Mucosa of stomach (tissue), 1 donor: ENCODE results near the gene FOXE1.

Experiments used
- H3K27me3 ChIP-seq: one replicate; pipeline ENCODE4 v1.7.0; 2013; ENCODE audit warnings: mild to moderate bottlenecking, low read length; ENCODE audit not compliant: control insufficient read depth, insufficient read depth
- H3K36me3 ChIP-seq: one replicate; pipeline ENCODE4 v1.7.0; 2013; ENCODE audit warnings: low read length; ENCODE audit not compliant: control insufficient read depth, insufficient read depth
- H3K4me1 ChIP-seq: one replicate; pipeline ENCODE4 v1.7.0; 2013; ENCODE audit warnings: mild to moderate bottlenecking, low read length; ENCODE audit not compliant: control insufficient read depth, insufficient read depth
- H3K4me3 ChIP-seq: one replicate; pipeline ENCODE4 v1.7.0; 2013; ENCODE audit warnings: low read length
- H3K9ac ChIP-seq: one replicate; pipeline ENCODE4 v1.7.0; 2013; ENCODE audit warnings: mild to moderate bottlenecking, low read length, moderate library complexity
- H3K9me3 ChIP-seq: one replicate; pipeline ENCODE4 v1.7.0; 2013; ENCODE audit warnings: mild to moderate bottlenecking, low read length, moderate library complexity; ENCODE audit not compliant: control insufficient read depth
- donor health status: Pancreatic carcinoma.

FOXE1 gene

DNA sequence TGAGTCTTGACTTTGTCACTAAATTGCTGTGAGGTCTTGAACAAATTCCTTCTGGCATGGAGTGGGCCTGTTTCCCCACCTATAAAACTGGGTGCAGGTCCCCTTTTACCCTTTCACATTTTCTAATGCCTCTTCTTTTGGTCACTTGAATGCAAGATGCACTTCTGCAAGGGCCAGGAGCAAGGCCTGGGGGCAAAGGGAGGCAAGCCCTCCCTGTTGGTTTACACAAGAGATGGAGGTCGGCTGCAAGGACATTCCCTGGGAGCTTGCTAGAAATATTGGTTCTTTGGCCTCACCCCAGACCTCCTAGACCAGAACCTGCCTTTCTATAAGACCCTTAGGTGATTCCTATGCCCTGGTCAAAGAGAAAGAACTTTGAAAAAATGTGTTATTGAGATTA lies 5.8 kb downstream of the FOXE1 start:
- Histone ChIP-seq H3K9me3 (no peaks in the 10 kb centered on the region), H3K4me3 (no peak overlapping the region), H3K9ac (no peak overlapping the region), H3K4me1 (no peaks in the 10 kb centered on the region), H3K27me3 (peaks cover 73% of the 10 kb centered on the region), H3K36me3 (no peaks in the 10 kb centered on the region)

DNA sequence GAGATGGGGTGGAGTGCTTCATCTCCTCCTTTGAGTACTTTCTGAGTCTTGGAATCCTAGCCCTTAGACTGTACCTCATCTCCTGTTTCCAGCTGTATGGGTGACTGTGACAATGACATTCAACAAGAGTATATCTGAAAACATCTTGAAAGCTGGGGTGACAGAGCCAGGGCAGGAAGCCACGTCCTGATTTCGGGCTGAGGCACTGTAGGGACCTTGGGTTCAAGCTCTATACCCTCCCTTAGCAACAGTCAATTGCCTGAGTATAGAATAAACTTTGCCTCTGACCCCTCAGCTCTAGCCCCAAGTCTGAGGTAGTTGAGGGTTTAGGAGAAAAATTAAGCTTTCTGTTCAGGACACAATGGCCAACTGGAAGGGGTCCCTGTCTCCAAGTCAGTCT lies 6.3 kb downstream of the FOXE1 start:
- no peaks in the 10 kb centered on the region for H3K4me1 ChIP-seq
- no peak overlapping the region for H3K4me3 ChIP-seq
- peaks cover 68% of the 10 kb centered on the region for H3K27me3 ChIP-seq

DNA sequence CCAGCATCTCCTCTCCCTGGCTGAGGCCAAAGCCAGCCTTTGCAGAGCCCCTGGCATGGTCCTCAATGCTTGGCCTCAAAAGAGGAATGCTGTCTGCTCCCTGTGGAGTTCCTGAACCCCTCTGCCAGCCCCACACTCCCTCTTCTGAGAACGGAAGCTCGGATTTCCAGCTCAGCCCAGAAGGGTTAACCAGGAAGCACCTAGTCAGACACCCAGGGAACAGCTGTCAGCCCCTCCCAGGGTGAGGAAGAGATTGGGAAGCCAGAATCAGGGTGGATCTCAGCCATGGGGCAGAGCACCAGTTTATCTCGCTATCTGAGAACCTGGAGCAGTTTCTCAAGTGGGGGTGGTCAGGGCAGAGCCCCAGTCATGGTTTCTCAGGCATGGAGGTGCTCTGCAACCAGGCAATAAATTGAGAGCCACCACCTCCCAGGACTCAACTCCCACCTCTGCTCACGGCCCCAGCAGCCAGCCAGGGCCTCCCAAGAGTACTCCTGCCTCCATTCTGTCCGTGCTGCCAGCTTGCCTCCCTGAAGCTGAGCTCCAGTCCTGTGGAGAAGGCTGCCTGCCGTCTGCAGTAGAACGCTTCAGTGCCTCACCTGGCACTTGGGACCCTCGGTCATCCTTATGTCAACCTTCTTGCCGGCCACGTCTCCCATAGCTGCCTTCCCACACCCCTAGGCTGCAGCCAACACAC lies 7.6 kb downstream of the FOXE1 start:
- Histone ChIP-seq H3K27me3 (peaks cover 56% of the 10 kb centered on the region), H3K4me1 (no peaks in the 10 kb centered on the region), H3K36me3 (no peaks in the 10 kb centered on the region), H3K9me3 (no peaks in the 10 kb centered on the region), H3K4me3 (no peak overlapping the region), H3K9ac (no peak overlapping the region)

More for the DNA sequence above, 6.3 kb downstream of the FOXE1 start:
- no peak overlapping the region for H3K9ac ChIP-seq
- H3K36me3 ChIP-seq: no peaks in the 10 kb centered on the region
- H3K9me3 ChIP-seq: no peaks in the 10 kb centered on the region

DNA sequence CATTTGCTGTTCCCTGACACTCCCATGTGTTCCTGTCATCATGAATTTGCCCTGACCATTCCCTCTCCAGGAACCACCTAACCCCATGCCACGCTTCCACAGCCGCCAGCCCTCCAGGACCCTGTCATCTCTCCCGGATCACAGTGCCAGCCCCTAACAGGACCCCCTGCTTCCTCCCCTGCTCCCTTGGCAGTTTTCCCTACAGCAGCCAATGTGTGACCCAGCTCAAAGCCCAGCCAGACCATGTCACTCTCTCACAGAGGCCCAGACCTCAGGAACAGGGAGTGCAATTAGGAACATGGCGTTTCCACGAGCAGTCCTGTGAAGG lies 8.1 kb downstream of the FOXE1 start:
- H3K27me3 ChIP-seq: peaks cover 51% of the 10 kb centered on the region
- H3K9me3 ChIP-seq: no peaks in the 10 kb centered on the region
- no peaks in the 10 kb centered on the region for H3K4me1 ChIP-seq
- H3K9ac ChIP-seq: no peak overlapping the region
- no peak overlapping the region for H3K4me3 ChIP-seq
- H3K36me3 ChIP-seq: no peaks in the 10 kb centered on the region

DNA sequence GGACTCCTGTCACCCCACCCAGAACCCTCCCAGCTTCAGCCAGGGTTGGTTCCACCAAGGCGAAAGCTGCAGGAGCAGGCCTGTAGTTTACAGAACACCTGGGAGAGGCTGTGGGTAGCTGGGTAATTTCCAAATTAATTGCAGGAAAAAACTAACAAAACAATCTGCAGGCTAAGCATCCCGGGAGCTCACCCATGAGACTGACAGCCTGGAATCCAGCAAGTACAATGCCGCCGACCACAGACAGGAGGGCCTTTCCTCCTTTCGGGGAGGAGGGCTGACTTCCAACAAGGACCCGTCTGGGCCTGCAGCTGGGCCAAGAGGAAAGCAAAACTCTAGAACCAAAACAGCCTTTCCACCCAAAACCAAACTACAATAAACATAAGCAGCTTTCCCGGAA lies 10.3 kb downstream of the FOXE1 start:
- Histone ChIP-seq H3K36me3 (no peaks in the 10 kb centered on the region), H3K9me3 (no peaks in the 10 kb centered on the region), H3K27me3 (peaks cover 29% of the 10 kb centered on the region), H3K4me1 (no peaks in the 10 kb centered on the region), H3K4me3 (no peak overlapping the region), H3K9ac (no peak overlapping the region)

DNA sequence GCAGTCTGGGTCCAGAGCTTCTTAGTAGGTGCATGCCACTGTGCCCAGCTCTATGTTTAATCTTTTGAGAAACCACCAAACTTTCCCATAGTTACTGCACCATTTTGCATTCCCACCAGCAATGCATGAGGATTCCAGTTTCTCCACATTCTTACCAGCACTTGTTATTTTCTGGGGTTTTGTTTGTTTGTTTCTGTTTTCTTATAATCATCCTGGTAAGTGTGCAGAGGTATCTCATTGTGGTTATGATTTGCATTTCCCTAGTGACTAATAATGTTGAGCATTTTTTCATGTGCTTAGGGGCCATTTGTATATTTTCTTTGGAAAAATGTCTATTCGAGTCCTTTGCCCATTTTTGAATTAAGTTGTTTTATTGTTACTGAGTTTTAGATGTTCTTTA lies 11.4 kb downstream of the FOXE1 start:
- Histone ChIP-seq H3K9ac (no peak overlapping the region), H3K27me3 (peaks cover 19% of the 10 kb centered on the region), H3K4me3 (no peak overlapping the region), H3K36me3 (no peaks in the 10 kb centered on the region), H3K9me3 (no peaks in the 10 kb centered on the region), H3K4me1 (no peaks in the 10 kb centered on the region)

DNA sequence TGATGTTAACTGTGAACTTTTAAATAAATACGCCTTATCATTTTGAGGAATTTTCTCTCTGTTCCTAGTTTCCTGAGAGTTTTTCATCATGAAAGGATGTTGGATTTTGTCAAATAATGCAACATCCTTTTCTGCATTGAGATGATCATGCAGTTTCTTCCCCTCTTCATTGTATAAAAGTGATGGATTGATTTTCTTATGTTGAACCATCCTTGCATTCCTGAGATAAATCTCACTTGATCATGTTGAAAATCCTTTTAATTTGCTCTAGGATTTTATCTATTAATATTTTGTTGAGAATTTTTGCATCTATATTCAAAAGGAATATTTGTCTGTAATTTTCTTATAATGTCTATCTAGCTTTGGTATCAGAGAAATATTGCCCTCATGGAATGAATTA lies 13.3 kb downstream of the FOXE1 start:
- Histone ChIP-seq H3K27me3 (peaks cover 6% of the 10 kb centered on the region), H3K4me3 (no peak overlapping the region), H3K9me3 (no peaks in the 10 kb centered on the region), H3K36me3 (no peaks in the 10 kb centered on the region), H3K9ac (no peak overlapping the region), H3K4me1 (no peaks in the 10 kb centered on the region)

DNA sequence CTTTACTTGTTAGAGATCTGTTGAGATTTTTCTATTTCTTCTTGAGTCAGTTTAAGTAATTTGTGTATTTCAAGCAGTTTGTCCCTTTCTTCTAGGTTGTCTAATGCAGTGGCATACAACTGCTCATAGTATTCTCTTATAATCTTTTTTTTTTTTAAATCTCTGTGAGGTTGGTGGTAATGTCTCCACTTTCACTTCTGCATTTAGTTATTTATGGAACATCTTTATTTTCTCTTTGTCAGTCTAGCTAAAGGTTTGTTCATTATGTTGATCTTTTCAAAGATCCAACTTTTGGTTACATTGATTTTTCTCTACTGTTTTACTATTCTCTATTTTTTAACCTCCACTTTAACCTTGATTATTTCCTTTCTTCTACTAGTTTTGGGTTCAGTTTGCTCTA lies 13.8 kb downstream of the FOXE1 start:
- Histone ChIP-seq H3K9me3 (no peaks in the 10 kb centered on the region), H3K36me3 (no peaks in the 10 kb centered on the region), H3K4me3 (no peak overlapping the region), H3K9ac (no peak overlapping the region), H3K27me3 (peaks cover 6% of the 10 kb centered on the region), H3K4me1 (no peaks in the 10 kb centered on the region)

DNA sequence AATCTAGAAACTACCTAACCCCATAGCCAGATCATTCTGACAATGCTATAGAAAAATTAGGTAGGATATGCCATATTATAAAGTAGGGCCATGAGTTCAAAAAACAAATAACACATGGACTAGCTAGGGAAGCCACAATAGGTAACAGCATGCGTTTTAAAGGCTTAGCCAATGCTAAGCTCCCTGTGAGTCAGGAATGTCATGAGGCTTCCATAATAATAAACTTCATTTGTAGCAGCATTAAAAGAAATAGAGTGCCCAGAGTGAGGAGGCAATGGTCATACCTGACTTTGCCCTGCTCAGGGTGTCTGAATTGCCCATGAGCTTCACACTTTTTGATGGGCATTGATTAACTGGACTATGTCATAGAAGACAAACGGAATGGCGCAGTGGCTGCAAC lies 15.8 kb downstream of the FOXE1 start:
- Histone ChIP-seq H3K4me3 (no peak overlapping the region), H3K9me3 (no peaks in the 10 kb centered on the region), H3K36me3 (no peaks in the 10 kb centered on the region)

DNA sequence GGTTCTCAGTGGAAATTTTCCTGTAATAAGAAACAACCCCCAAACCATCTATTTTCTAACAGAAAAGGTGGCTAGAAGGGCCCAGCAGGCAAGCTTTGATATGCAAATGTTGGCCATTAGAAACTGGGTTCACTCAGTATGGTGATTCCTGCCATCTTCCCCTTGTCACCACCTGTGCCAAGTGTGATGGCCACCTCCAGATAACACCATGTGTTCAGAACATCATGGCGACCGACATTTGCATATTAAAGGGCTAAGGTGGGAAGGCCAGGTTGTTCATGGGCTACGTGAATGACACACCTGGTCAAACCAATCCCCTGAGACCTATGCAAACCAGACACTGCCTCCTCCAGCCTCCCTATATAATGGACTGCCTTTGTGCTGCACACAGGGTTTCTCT lies 20.4 kb downstream of the FOXE1 start:
- H3K36me3 ChIP-seq: no peaks in the 10 kb centered on the region
- no peak overlapping the region for H3K4me3 ChIP-seq
- no peaks in the 10 kb centered on the region for H3K9me3 ChIP-seq
- H3K9ac ChIP-seq: no peak overlapping the region
- H3K4me1 ChIP-seq: no peaks in the 10 kb centered on the region
- H3K27me3 ChIP-seq: no peaks in the 10 kb centered on the region

More for the DNA sequence above, 15.8 kb downstream of the FOXE1 start:
- no peaks in the 10 kb centered on the region for H3K4me1 ChIP-seq
- peaks cover under 1% of the 10 kb centered on the region for H3K27me3 ChIP-seq
- no peak overlapping the region for H3K9ac ChIP-seq

DNA sequence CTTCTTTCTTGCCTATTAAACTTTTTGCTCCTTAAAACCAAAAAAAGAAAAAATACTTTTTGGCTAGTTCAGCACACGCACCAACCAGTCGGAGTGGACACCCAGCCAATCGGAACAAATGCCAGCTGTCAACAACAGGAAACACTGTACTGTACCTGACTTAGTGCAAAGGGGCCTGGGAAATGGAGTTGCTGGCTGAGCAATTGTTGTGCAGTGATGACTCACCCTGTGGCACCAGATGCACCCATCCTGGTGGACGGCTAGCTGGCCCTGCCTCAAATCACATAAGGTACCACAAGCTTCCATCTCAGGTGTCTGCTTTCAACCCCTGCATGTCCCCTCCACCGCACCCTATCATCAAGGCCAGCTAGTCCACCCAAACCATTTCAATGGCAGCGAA lies 20.9 kb downstream of the FOXE1 start:
- Histone ChIP-seq H3K27me3 (no peaks in the 10 kb centered on the region), H3K9me3 (no peaks in the 10 kb centered on the region), H3K4me1 (no peaks in the 10 kb centered on the region), H3K4me3 (no peak overlapping the region), H3K9ac (no peak overlapping the region), H3K36me3 (no peaks in the 10 kb centered on the region)

DNA sequence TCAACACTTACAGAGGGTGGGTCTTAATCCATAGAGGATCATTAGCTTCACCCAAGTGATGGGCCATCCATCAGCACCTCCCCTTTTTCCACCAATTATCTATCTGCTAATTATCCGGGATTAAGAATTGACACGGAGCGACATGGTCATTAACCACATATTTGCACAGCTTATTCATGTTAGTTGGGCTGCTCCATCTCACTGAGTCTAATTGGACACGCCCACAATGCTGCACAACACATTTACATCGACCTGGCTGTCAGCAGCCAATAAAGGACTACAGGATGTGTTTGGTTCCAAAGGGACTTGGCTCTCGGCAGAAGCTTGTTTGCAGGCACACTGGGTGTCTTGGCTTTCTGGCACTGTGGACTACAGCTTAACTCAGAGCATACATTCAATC lies 21.6 kb downstream of the FOXE1 start:
- Histone ChIP-seq H3K9ac (no peak overlapping the region), H3K9me3 (no peaks in the 10 kb centered on the region), H3K4me1 (no peaks in the 10 kb centered on the region), H3K4me3 (no peak overlapping the region), H3K27me3 (no peaks in the 10 kb centered on the region), H3K36me3 (no peaks in the 10 kb centered on the region)

DNA sequence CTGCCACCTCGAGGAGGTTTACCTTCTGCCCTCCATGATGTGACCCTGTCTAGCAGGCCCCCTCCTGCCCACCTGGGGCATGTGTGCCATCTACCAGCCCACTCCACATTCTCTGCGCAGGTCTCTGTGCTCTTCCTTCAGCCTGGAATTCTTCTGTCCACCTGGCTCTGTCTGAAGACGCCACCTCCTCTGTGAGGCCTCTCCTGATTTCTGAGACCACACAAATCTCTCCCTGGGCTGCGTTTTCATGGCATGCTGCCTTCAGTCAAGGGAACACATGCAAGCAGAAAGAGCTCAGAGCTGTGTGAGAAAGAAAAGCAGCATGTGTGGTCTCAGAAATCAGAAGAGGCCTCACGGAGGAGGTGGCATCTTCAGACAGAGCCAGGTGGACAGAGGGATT lies 22.1 kb downstream of the FOXE1 start:
- Histone ChIP-seq H3K4me1 (no peaks in the 10 kb centered on the region), H3K4me3 (no peak overlapping the region), H3K9me3 (no peaks in the 10 kb centered on the region), H3K36me3 (no peaks in the 10 kb centered on the region), H3K27me3 (no peaks in the 10 kb centered on the region), H3K9ac (no peak overlapping the region)
